GM21515 (cell line): ENCODE measurements around the gene CTNNA1.
"Not testable (repeated sequence)": the region's sequence is repeated elsewhere in the genome, so short reads cannot be mapped to it uniquely, and the experiment has no call there.

Experiments used
- ATAC-seq: cut with Tn5 transposase; IDR thresholded peaks from one replicate; pipeline ENCODE4 v1.9.1; 2021; ENCODE audit not compliant: unreplicated experiment

CTNNA1 gene

GRCh38 chr5:138722544-138723177 lies 30.6 kb upstream of the CTNNA1 start:
- ATAC-seq: no peak

DNA sequence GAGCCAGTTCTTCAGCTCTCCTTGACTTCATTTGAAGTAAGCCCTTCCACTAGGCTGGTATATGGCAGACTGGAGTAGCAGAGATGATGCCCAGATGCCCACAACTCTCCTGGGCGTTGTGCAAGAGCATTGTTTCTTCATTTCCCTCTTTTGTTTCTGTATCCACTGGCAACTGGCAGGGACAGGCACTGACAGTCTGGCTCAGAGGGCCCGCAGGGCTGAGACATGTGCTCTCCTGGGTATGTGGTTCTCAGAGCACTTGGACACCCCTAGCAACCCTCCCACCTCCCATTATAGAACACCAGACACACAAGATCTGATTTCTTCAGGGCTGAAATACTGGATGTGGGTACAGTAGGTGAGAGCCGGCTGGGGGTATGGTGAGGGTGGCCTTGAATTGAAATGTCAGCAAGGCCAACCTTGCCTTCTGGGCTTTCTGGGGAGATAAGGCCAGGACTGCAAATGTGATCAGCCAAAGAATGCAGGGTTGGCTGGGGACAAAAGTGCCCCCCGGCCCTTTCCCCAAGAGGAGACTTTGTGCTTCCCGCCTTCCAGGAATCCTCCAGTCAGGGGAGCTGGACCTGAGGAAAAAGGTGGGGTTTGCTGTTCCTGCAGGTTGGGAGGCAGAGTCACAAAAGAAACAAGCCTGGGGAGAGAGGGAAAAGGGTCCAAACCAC lies 28.6 kb upstream of the CTNNA1 start:
- no peak for ATAC-seq

DNA sequence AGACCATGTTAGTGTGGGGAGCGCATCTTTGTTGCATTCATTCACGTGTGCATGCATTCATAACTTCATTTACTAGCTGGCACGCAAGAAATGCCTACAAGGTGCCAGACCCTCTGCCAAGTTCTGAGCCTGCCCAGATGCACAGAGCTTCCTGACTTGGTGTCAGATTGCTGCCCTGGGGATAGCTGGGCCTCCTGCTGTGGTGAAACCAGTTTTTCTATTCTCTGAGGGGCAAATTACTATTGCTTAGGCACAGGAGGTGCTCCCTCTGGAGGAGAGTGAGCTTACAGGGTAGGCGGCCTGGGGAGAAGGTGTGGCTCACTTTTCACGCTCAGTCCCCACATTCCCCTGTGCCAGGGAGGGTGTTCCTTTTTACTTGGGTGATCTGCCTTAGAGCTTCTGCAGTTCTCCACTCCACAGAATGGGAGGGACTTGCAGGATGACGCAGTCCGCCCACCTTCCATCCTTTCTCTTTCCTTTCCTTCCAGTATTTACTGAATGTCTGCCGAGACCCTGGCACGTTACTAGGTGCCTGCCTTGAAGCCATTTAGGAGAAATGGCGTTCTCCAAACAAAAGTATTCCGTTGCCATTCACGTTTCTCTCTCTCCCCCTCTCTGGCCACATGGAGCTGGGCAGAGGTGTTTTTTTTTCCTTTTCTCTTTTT lies 27.9 kb upstream of the CTNNA1 start:
- ATAC-seq: no peak

GRCh38 chr5:138725818-138726416 lies 27.3 kb upstream of the CTNNA1 start:
- no peak for ATAC-seq

DNA sequence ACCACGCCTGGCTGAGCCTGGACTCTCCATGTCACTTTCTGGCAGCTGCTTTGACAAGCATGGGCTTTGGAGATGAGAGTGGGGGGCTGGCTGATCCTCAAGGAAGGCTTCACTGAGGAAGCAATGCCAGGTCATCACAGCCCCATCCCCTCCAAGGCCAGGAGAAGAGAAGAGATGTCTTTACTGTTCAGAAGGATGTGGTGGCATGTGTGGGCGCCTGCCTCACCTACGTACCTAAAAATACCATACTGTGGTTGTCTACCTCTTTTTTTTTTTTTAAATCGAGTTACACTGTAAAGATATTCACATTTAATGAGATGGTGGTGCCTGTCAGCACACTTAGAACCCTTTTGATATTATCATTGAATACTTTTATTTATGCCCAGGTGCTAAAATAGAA lies 26.4 kb upstream of the CTNNA1 start:
- ATAC-seq: no peak

DNA sequence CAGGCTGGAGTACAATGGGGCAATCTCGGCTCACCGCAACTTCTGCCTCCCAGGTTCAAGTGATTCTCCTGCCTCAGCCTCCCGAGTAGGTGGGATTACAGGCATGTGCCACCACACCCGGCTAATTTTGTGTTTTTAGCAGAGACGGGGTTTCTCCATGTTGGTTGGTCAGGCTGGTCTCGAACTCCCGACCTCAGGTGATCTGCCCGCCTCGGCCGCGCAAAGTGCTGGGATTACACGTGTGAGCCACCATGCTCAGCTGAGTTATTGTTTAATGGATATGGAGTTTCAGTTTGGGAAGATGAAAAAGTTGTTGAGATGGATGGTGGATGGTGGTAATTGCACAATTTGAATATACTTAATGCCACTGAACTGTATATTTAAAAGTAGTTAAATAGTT lies 22.7 kb upstream of the CTNNA1 start:
- not testable (repeated sequence) for ATAC-seq

DNA sequence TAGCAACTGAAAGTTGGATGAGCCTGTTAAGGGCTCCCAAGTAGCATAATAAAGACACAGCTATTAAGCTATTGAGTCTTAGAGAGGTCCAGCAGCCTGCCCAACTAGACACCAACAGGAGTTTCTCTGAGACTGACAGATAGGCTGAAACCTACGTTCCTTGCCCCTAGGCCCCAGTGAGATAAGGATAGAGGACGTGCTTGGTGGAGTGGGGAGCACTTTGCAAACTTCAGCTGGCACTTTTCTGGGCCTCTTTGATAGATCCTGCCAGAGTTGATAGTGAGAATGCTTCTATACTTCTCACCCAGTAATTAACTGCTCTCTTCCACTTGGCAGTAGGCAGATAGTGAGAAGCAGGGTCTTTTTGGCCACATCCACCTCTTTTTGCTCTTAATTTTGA lies 20.8 kb upstream of the CTNNA1 start:
- ATAC-seq: no peak

DNA sequence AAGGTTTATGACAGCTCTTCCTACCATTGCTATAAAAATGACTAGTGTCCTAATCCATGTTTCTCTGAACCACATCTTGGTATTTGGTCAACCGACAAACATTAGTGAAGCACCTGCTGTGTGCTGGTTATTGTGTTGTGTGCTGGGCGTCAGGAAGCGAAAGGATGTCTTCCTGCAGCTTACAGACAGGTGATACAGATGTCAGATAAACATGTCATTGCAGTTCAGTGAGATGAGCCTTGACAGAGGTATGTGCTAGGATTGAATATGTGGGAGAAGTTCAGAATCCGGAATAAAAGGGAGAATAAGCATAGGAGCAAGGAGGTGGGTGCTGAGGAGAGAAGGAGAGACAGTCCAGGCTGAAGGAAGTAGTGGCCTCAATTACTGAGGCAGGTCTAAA lies 20.3 kb upstream of the CTNNA1 start:
- no peak for ATAC-seq

GRCh38 chr5:138733509-138733908 lies 19.7 kb upstream of the CTNNA1 start:
- ATAC-seq: no peak

- no peak for ATAC-seq
Measured at GRCh38 chr5:138736293-138736692, 16.9 kb upstream of the CTNNA1 start.

GRCh38 chr5:138737494-138738265 lies 15.5 kb upstream of the CTNNA1 start:
- no peak for ATAC-seq

- no peak for ATAC-seq
Measured at GRCh38 chr5:138738399-138738798, 14.8 kb upstream of the CTNNA1 start.

DNA sequence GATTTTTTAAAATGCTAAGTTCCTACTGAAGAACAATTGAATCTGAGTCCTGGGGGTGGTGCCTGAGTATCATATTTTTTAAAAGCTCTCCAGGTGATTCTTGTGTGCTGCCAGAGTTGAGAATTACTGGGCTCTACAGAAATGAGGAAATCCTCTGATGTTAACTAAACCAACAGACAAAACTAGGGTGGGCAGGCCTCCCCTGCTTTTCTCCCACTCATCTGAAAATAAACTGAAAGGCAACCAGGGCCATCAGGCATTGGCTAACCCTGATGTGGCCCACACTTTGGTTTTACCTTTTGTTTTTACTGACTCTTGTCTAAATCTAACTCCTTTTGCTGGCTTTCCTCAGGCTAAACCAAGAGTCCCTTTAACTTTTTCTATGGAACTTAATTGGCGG lies 13.3 kb upstream of the CTNNA1 start:
- ATAC-seq: no peak

DNA sequence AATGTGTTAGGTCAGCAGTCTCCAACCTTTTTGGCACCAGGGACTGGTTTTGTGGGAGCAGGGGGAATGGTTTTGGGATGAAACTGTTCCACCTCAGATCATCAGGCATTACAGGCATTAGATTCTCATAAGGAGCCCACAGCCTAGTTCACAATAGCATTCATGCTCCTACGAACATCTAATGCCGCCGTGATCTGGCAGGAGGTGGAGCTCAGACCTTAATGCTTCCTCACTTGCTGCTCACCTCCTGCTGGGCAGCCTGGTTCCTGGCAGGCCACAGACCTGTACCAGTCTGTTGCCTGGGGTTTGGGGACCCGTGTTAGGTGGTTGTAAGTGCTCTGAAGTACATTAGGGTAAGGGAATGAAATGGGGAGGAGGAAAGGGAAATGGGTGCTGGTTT lies 9.7 kb upstream of the CTNNA1 start:
- ATAC-seq: no peak

- ATAC-seq: no peak
Measured at GRCh38 chr5:138745268-138745667, 8.0 kb upstream of the CTNNA1 start.

DNA sequence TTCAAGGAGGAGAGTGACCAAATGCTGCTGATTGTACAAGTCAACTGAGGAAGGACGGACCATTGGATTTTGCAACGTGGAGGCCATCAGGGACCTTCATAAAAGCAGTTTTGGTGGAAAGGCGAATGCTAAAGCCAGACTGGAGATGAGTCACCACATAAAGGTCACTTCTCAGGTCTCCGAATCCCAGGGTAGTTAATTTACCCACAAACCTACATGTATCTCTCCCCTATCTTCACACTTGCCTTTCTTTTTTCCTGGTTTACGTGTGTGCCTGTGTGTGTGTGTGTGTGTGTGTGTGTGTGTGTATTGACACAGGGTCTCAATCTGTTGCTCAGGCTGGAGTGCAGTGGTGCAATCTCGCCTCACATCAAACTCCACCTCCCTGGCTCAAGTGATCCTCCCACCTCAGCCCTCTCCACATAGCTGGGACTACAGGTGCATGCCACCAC lies 4.6 kb upstream of the CTNNA1 start:
- ATAC-seq: no peak

DNA sequence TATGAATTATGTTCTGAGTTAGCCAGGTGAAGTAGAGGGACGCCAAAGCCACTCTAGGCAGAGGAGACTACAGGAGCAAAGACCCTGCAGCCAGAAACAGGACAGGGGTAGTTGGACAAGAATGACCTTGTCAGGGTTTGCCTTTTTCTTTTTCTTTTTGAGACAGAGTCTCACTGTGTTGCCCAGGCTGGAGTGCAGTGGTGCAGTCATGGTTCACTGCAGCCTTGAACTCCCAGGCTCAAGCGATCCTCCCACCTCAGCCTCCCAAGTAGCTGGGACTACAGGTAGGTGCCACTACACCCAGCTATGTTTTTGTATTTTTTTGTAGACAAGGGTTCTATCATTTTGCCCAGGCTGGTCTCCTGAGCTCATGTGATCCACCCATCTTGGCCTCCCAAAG lies 1.9 kb upstream of the CTNNA1 start:
- not testable (repeated sequence) for ATAC-seq

GRCh38 chr5:138752341-138752950 lies 779 bp upstream of the CTNNA1 start:
- ATAC-seq: no peak

DNA sequence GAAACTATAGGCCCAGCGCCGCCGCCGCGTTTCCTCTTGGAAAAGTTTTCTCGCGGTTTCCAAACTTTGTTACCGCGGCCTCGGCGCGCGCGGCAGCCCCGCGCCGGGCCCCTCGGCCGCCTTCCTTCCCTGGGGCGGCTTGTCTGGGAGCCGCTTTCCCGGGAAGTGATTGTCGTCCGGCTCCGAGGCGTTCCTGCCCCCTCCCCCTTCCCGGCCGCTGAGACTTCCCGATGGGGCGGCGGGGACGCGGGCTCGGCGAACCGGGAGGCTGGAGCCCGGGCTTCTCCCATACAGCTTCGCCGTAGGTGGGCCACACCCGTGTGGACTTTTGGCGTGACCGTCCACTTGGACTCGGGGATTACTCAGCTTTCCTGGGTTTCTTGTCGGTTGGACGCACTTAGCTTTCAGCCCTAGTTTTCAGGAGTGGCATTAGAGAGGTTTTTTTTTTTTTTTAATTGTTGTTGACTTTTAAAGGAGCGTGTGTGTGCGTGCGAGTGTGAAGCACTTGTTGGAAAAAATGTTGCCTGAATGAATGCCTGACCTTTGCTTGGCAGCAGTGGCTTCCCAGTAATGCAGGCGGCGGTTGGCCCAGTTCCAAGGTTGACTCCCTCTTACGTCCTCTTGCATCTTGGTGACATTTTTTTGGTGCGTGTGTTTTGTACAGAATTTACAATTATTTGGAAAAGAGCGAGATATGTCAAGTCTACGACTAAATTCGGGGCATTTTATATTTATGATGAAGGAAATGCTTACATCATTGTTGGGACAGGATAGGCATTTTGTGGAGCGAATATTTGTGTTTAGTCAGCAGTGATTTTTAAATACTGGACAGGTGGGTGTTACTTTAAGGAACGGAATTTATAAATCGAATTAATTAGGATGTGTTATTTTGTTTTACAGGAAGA lies 821 bp downstream of the CTNNA1 start:
- peak; percentile 2 for ATAC-seq

DNA sequence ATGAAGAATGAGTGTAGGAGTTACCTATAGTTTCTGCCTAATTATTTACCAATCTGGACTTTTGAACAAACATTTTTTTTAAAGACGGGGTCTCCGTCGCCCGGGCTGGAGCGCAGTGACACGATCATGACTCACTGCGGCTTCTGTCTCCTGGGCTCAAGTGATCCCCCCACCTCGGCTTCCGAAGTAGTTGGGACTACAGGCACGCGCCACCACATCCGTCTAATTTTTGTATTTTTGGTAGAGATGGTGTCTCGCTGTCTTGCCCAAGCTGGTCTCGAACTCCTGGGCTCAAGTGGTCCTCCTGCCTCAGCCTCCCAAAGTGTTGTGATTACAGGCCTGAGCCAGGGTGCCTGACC lies 1.5 kb downstream of the CTNNA1 start:
- no peak for ATAC-seq
